H1 (cell line): ENCODE measurements around the gene SCO1. TPM values are rescaled to one million over a fixed set of nuclear protein-coding genes. Genes with fewer than 3 reads are reported as not detected.

Experiments
- CTCF ChIA-PET: fragments of 300-600 bp; sonication (Branson Sonifier 250); formaldehyde crosslinking; loops from one replicate; lab custom pipeline; 2021; ENCODE audit not compliant: partially characterized antibody; lab: Charles Lee
- POLR2A ChIA-PET: fragments of 300-600 bp; sonication (Branson Sonifier 250); formaldehyde crosslinking; loops from one replicate; lab custom pipeline; 2021; ENCODE audit warnings: inconsistent platforms; ENCODE audit not compliant: partially characterized antibody; lab: Charles Lee
- DNase-seq, 2 experiments: peaks; one replicate each; pipeline versions ENCODE4 v3.0.0 to v3.0.0-alpha.2; 2010 to 2022; ENCODE audit warnings: low spot score in 2 of 2, low read depth in 1 of 2, mixed read lengths in 1 of 2
- FAIRE-seq: peaks from 2 replicates; lab custom pipeline; 2011; peaks lifted over from hg19 to GRCh38; lab: Jason Lieb, UNC
- H2AFZ ChIP-seq: 2 replicates; pipeline ENCODE4 v1.8.1; 2012; ENCODE audit warnings: low read length, inconsistent platforms
- H2AK5ac ChIP-seq: 2 replicates; pipeline ENCODE4 v1.6.1; 2013; ENCODE audit warnings: low read depth, low read length
- H2BK120ac ChIP-seq: replicated peaks from 2 replicates; pipeline ENCODE3; 2013; ENCODE audit warnings: low read depth, low read length, inconsistent platforms
- H2BK12ac ChIP-seq: 2 replicates; pipeline ENCODE4 v1.6.1; 2013; ENCODE audit warnings: low read depth, low read length
- H2BK15ac ChIP-seq: 2 replicates; pipeline ENCODE4 v1.6.1; 2013; ENCODE audit warnings: low read length
- H2BK20ac ChIP-seq: 2 replicates; pipeline ENCODE4 v1.6.1; 2013; ENCODE audit warnings: low read length
- H2BK5ac ChIP-seq: 2 replicates; pipeline ENCODE4 v1.6.1; 2013; ENCODE audit warnings: low read depth, low read length
- H3K14ac ChIP-seq: 2 replicates; pipeline ENCODE4 v1.6.1; 2013; ENCODE audit warnings: inconsistent platforms; ENCODE audit not compliant: insufficient read length
- H3K18ac ChIP-seq: 2 replicates; pipeline ENCODE4 v1.6.1; 2013; ENCODE audit warnings: low read length; ENCODE audit errors: extremely low read depth
- H3K23ac ChIP-seq: 2 replicates; pipeline ENCODE4 v1.6.1; 2013; ENCODE audit warnings: inconsistent platforms; ENCODE audit not compliant: insufficient read length
- H3K23me2 ChIP-seq: 2 replicates; pipeline ENCODE4 v1.6.1; 2013; ENCODE audit warnings: low read depth, low read length
- H3K27ac ChIP-seq: 2 replicates; pipeline ENCODE4 v1.6.1; 2011; ENCODE audit warnings: low read depth, low read length, inconsistent platforms
- H3K27me3 ChIP-seq, 4 experiments: replicated peaks in 1 of 4; 1 replicate in 1 of 4; 2 replicates in 3 of 4; pipeline versions ENCODE4 v1.6.1 to v1.8.1; 2011 to 2013; ENCODE audit warnings: low read length in 3 of 4, mild to moderate bottlenecking in 3 of 4, inconsistent platforms in 2 of 4, mixed read lengths in 2 of 4, moderate library complexity in 1 of 4; ENCODE audit not compliant: control insufficient read depth in 3 of 4, insufficient read depth in 3 of 4; ENCODE audit errors: extremely low read depth in 1 of 4
- H3K36me3 ChIP-seq, 4 experiments: 2 replicates each; pipeline versions ENCODE4 v1.6.1 to v1.8.1; 2011 to 2013; ENCODE audit warnings: mild to moderate bottlenecking in 4 of 4, low read length in 3 of 4, moderate library complexity in 2 of 4, control low read depth in 1 of 4, inconsistent platforms in 1 of 4; ENCODE audit not compliant: insufficient read depth in 4 of 4, control insufficient read depth in 2 of 4
- H3K4ac ChIP-seq: replicated peaks from 2 replicates; pipeline ENCODE3; 2013; ENCODE audit warnings: low read length, low read depth, mixed read lengths, inconsistent platforms; ENCODE audit not compliant: insufficient read length
- H3K4me1 ChIP-seq, 4 experiments: replicated peaks in 1 of 4; 1 replicate in 1 of 4; 2 replicates in 3 of 4; pipeline versions ENCODE4 v1.6.1 to v1.8.1; 2011 to 2013; ENCODE audit warnings: low read length in 3 of 4, inconsistent platforms in 2 of 4, mixed read lengths in 1 of 4; ENCODE audit not compliant: insufficient read depth in 4 of 4, control insufficient read depth in 3 of 4
- H3K4me2 ChIP-seq, 2 experiments: 2 replicates each; pipeline versions ENCODE4 v1.6.1 to v1.8.1; 2011 to 2013; ENCODE audit warnings: low read depth in 2 of 2, low read length in 2 of 2, control low read depth in 1 of 2, inconsistent platforms in 1 of 2, mild to moderate bottlenecking in 1 of 2; ENCODE audit not compliant: insufficient read depth in 1 of 2
- H3K4me3 ChIP-seq, 4 experiments: fragments of 200-600, 300-600 bp in 1 of 4; sonication (generic), shearing (Covaris generic), sonication (Bioruptor Twin) in 1 of 4; 2 replicates each; pipeline versions ENCODE4 v1.5.1 to v1.8.1; 2011 to 2016; ENCODE audit warnings: low read length in 4 of 4, low read depth in 3 of 4, control low read depth in 2 of 4, inconsistent platforms in 2 of 4, mild to moderate bottlenecking in 2 of 4, mixed read lengths in 1 of 4, moderate library complexity in 1 of 4; ENCODE audit not compliant: insufficient read depth in 2 of 4; ENCODE audit errors: extremely low read depth in 1 of 4
- H3K56ac ChIP-seq: replicated peaks from 2 replicates; pipeline ENCODE3; 2013; ENCODE audit warnings: low read depth, mild to moderate bottlenecking, mixed read lengths, low read length, inconsistent platforms; ENCODE audit not compliant: insufficient read length
- H3K79me1 ChIP-seq: 2 replicates; pipeline ENCODE4 v1.6.1; 2013; ENCODE audit warnings: low read depth, low read length, control low read depth
- H3K79me2 ChIP-seq, 2 experiments: 2 replicates each; pipeline versions ENCODE4 v1.6.1 to v1.8.1; 2012 to 2013; ENCODE audit warnings: low read length in 2 of 2, mild to moderate bottlenecking in 2 of 2, inconsistent platforms in 1 of 2; ENCODE audit not compliant: insufficient read depth in 2 of 2, control insufficient read depth in 1 of 2
- H3K9ac ChIP-seq, 4 experiments: replicated peaks in 1 of 4; 1 replicate in 1 of 4; 2 replicates in 3 of 4; pipeline versions ENCODE4 v1.6.1 to v1.8.1; 2011 to 2013; ENCODE audit warnings: low read depth in 3 of 4, low read length in 3 of 4, control low read depth in 2 of 4, mild to moderate bottlenecking in 2 of 4, moderate library complexity in 2 of 4, inconsistent platforms in 1 of 4; ENCODE audit errors: extremely low read depth in 1 of 4
- H3K9me3 ChIP-seq, 2 experiments: 2 replicates each; pipeline versions ENCODE4 v1.6.1 to v1.8.1; 2012 to 2013; ENCODE audit warnings: mild to moderate bottlenecking in 2 of 2, moderate library complexity in 2 of 2, control low read depth in 1 of 2, inconsistent platforms in 1 of 2, low read depth in 1 of 2, low read length in 1 of 2, mixed read lengths in 1 of 2; ENCODE audit not compliant: insufficient read depth in 2 of 2
- H4K20me1 ChIP-seq, 2 experiments: replicated peaks in 1 of 2; 2 replicates each; pipeline versions ENCODE3 to v1.8.1; 2011 to 2013; ENCODE audit warnings: inconsistent platforms in 2 of 2, low read length in 2 of 2, mild to moderate bottlenecking in 1 of 2; ENCODE audit not compliant: insufficient read depth in 2 of 2, control insufficient read depth in 1 of 2
- H4K5ac ChIP-seq: 2 replicates; pipeline ENCODE4 v1.6.1; 2013; ENCODE audit warnings: low read length, low read depth, mixed read lengths, inconsistent platforms; ENCODE audit not compliant: insufficient read length
- H4K8ac ChIP-seq: 2 replicates; pipeline ENCODE4 v1.8.0; 2013; ENCODE audit warnings: mild to moderate bottlenecking, moderate library complexity, low read length, inconsistent platforms; ENCODE audit not compliant: insufficient read depth; ENCODE audit errors: extremely low read depth
- H4K91ac ChIP-seq: replicated peaks from 2 replicates; pipeline ENCODE3; 2013; ENCODE audit warnings: low read length, mixed read lengths, inconsistent platforms; ENCODE audit not compliant: insufficient read length
- CHD2 ChIP-seq: IDR thresholded peaks from 2 replicates; pipeline ENCODE4 v1.6.1; 2012; ENCODE audit warnings: low read length, improper control_type of control experiment
- EP300 ChIP-seq, 2 experiments: IDR thresholded peaks; 1 replicate in 1 of 2; 2 replicates in 1 of 2; pipeline ENCODE4 v1.6.1; 2011 to 2012; ENCODE audit warnings: low read depth in 2 of 2, low read length in 2 of 2, mild to moderate bottlenecking in 2 of 2, borderline replicate concordance in 1 of 2, inconsistent platforms in 1 of 2, moderate library complexity in 1 of 2
- FOSL1 ChIP-seq: IDR thresholded peaks from 2 replicates; pipeline ENCODE4 v1.6.1; 2011; ENCODE audit warnings: mild to moderate bottlenecking, low read depth, low read length, moderate library complexity; ENCODE audit not compliant: insufficient read depth
- POLR2A ChIP-seq, 2 experiments: IDR thresholded peaks; 1 replicate in 1 of 2; 2 replicates in 1 of 2; pipeline ENCODE4 v1.6.1; 2011; ENCODE audit warnings: low read depth in 2 of 2, low read length in 2 of 2, mild to moderate bottlenecking in 2 of 2; ENCODE audit errors: control extremely low read depth in 1 of 2
- SIRT6 ChIP-seq: IDR thresholded peaks from one replicate; pipeline ENCODE4 v1.7.1; 2012; ENCODE audit warnings: low read length, inconsistent platforms
- WGBS, 2 experiments: shearing (Covaris generic) in 1 of 2; methylation state at CpG; one replicate each; pipeline versions ENCODE4 v1.1.6 to v1.1.7; 2013 to 2015; ENCODE audit warnings: low lambda C conversion rate in 2 of 2, mixed read lengths in 2 of 2, inconsistent platforms in 1 of 2, low coverage in 1 of 2, missing lambda C conversion rate in 1 of 2; ENCODE audit not compliant: insufficient replicate concordance in 2 of 2, insufficient coverage in 1 of 2, insufficient read length in 1 of 2; ENCODE audit errors: extremely low coverage in 1 of 2, missing lambda C conversion rate in 1 of 2; 5-methylcytosine and 5-hydroxymethylcytosine counted together
- polyA plus RNA-seq, 7 experiments: library from polyadenylated mRNA; depleted of rRNA in 3 of 7; stranded (reverse) in 5 of 7; unstranded in 2 of 7; fragments of >200 nt in 5 of 7; fragments of 200-250 nt in 2 of 7; gene quantifications; 1 replicate in 5 of 7; 2 replicates in 1 of 7; 4 replicates in 1 of 7; pipeline versions ENCODE4 v1.2.1 to v1.2.3, GENCODE V29; 2011 to 2013; ENCODE audit warnings: missing spikeins in 2 of 7, mixed read lengths in 2 of 7
- total RNA-seq: library from RNA; stranded (reverse); fragmentation: NEBNext Ultra II Directional; extraction: Animal tissue kit (Norgen Biotek cat#: 25700); gene quantifications from 2 replicates; pipeline ENCODE4 v1.2.1, GENCODE V29; 2021

The SCO1 gene
- total and polyA plus RNA-seq, 2 of the 8 experiments (the other 6 are each of a cell fraction or from before 2014, with no cell fraction given), result 18.7 to 61.8 TPM

GRCh38 chr17:10623737-10624338 lies 73.5 kb downstream of the SCO1 start:
- no peak for TF ChIP-seq EP300 (IDR thresholded peaks at IDR 0.05; ENCODE audit: borderline replicate concordance in 1 of 2, low read depth in 2 of 2, low read length in 2 of 2)
- TF ChIP-seq FOSL1, result no peak
- no peak for TF ChIP-seq SIRT6
- no peak for TF ChIP-seq POLR2A (IDR thresholded peaks at IDR 0.05; ENCODE audit: control extremely low read depth in 1 of 2, low read depth in 2 of 2, low read length in 2 of 2)
- no peak for TF ChIP-seq CHD2
- TF ChIP-seq, all 59 proteins: peak for 0
- Histone ChIP-seq H4K5ac (no peak overlapping the region), H3K9ac (no peak overlapping the region), H3K56ac (no peak overlapping the region), H4K91ac (no peak overlapping the region), H3K79me1 (no peaks in the 10 kb centered on the region), H3K4ac (no peak overlapping the region), H2BK12ac (no peak overlapping the region), H3K23me2 (peaks cover 1% of the 10 kb centered on the region; the same call in 1 of the 2 replicates), H3K4me1 (no peaks in the 10 kb centered on the region), H3K27ac (no peak overlapping the region), H3K79me2 (no peaks in the 10 kb centered on the region), H3K14ac (no peak overlapping the region), H3K4me3 (no peak overlapping the region), H3K23ac (no peak overlapping the region), H3K27me3 (no peaks in the 10 kb centered on the region), H2BK20ac (no peak overlapping the region), H2AFZ (no peak overlapping the region; the same call in 1 of the 2 replicates), H2BK120ac (no peak overlapping the region), H2BK5ac (no peak overlapping the region), H3K9me3 (no peaks in the 10 kb centered on the region), H3K4me2 (no peak overlapping the region), H2AK5ac (no peak overlapping the region), H4K20me1 (no peaks in the 10 kb centered on the region), H2BK15ac (no peak overlapping the region), H4K8ac (no peak overlapping the region), H3K36me3 (no peaks in the 10 kb centered on the region), H3K18ac (no peak overlapping the region)
- no peak for FAIRE-seq
- CTCF ChIA-PET, result interaction anchor here (0.7 to 21.3 kb wide), 5 partner anchors 7 to 304 kb away, joined by 3 to 323 read pairs (median 4); no protein-coding TSS in a partner anchor
- WGBS, 2 experiments, result 83% methylated on average over 10 of the region's 10 CpGs; no CpG with 5 or more reads in 1 of the 2 experiments
- DNase-seq, result no peak
- POLR2A ChIA-PET, result no interaction called here
